Smooth muscle cell (in vitro differentiated cells): ENCODE data around the gene ERMAP. TPM values are rescaled to one million over a fixed set of nuclear protein-coding genes. Genes with fewer than 3 reads are reported as not detected.

Experiments used
- DNase-seq: peaks from one replicate; lab custom pipeline; 2025; ENCODE audit not compliant: unreplicated experiment; lab: John Stamatoyannopoulos, UW
- H2AFZ ChIP-seq: fragments of 200-600 bp; sonication (generic); 2 replicates; pipeline ENCODE4 v1.6.0; 2016; ENCODE audit warnings: antibody characterized with exemption, low read depth, mild to moderate bottlenecking
- H3F3A ChIP-seq: fragments of 200-600 bp; sonication (generic); 2 replicates; pipeline ENCODE4 v1.6.0; 2017; ENCODE audit warnings: antibody characterized with exemption, low read depth
- H3K27ac ChIP-seq: fragments of 200-600 bp; sonication (generic); 2 replicates; pipeline ENCODE4 v1.5.1; 2016; ENCODE audit warnings: low read depth, mild to moderate bottlenecking
- H3K27me3 ChIP-seq: fragments of 200-600 bp; sonication (generic); 2 replicates; pipeline ENCODE4 v1.6.1; 2016; ENCODE audit warnings: low read depth, mild to moderate bottlenecking
- H3K36me3 ChIP-seq: fragments of 200-600 bp; sonication (generic); 2 replicates; pipeline ENCODE4 v1.5.1; 2016; ENCODE audit warnings: low read depth
- H3K4me1 ChIP-seq: fragments of 200-600 bp; sonication (generic); 2 replicates; pipeline ENCODE4 v1.5.1; 2016; ENCODE audit warnings: low read depth
- H3K4me2 ChIP-seq: fragments of 200-600 bp; sonication (generic); 2 replicates; pipeline ENCODE4 v1.6.0; 2016; ENCODE audit warnings: mild to moderate bottlenecking
- H3K4me3 ChIP-seq: fragments of 200-600 bp; sonication (generic); 2 replicates; pipeline ENCODE4 v1.5.1; 2016; ENCODE audit warnings: mild to moderate bottlenecking
- H3K79me2 ChIP-seq: fragments of 200-600 bp; sonication (generic); 2 replicates; pipeline ENCODE4 v1.6.0; 2016; ENCODE audit warnings: low read depth, mild to moderate bottlenecking
- H3K9ac ChIP-seq: fragments of 200-600 bp; sonication (generic); 2 replicates; pipeline ENCODE4 v1.6.0; 2016; ENCODE audit warnings: low read depth
- H3K9me3 ChIP-seq: fragments of 200-600 bp; sonication (generic); replicated peaks from 2 replicates; pipeline ENCODE4 v1.5.1; 2016; ENCODE audit warnings: low read depth
- H4K20me1 ChIP-seq: fragments of 200-600 bp; sonication (generic); 2 replicates; pipeline ENCODE4 v1.6.0; 2016; ENCODE audit warnings: low read depth
- CTCF ChIP-seq: fragments of 200-600 bp; sonication (generic); IDR thresholded peaks from 2 replicates; pipeline ENCODE4 v1.5.1; 2017; ENCODE audit warnings: borderline replicate concordance, mild to moderate bottlenecking, antibody characterized with exemption; ENCODE audit not compliant: insufficient read depth, poor library complexity, severe bottlenecking
- WGBS: methylation state at CpG from one replicate; pipeline ENCODE4 v1.1.7; 2016; ENCODE audit warnings: low lambda C conversion rate; 5-methylcytosine and 5-hydroxymethylcytosine counted together
- polyA plus RNA-seq: library from polyadenylated mRNA; unstranded; fragments of >200 nt; fragmentation: Nextera tagmentation; extraction: Ambion mirVana; gene quantifications from 2 replicates; pipeline ENCODE4 v1.2.1, GENCODE V29; 2016
- total RNA-seq: library from RNA; depleted of rRNA; stranded (reverse); fragments of >200 nt; gene quantifications from 2 replicates; pipeline ENCODE4 v1.2.3, GENCODE V29; 2014

ERMAP gene
- total and polyA plus RNA-seq, 2 experiments from 2014 or later = 4.1 to 5.1 TPM

GRCh38 chr1:42844592-42845140, 27.7 kb downstream of the ERMAP start:
- Histone ChIP-seq H2AFZ (no peak overlapping the region), H3K4me2 (peak overlapping the region; percentile 96), H3F3A (no peaks in the 10 kb centered on the region), H3K9me3 (no peaks in the 10 kb centered on the region), H3K27me3 (no peaks in the 10 kb centered on the region), H3K36me3 (peaks cover 9% of the 10 kb centered on the region), H3K79me2 (peaks cover 14% of the 10 kb centered on the region), H3K9ac (no peak overlapping the region), H3K4me1 (peaks cover 14% of the 10 kb centered on the region), H3K27ac (no peak overlapping the region), H3K4me3 (no peak overlapping the region), H4K20me1 (no peaks in the 10 kb centered on the region)
- 93% methylated on average over 4 of the region's 4 CpGs for WGBS
- DNase-seq = no peak
- no peak for TF ChIP-seq CTCF

- no peak overlapping the region for H3K27ac ChIP-seq
Observed at GRCh38 chr1:42845193-42845592, 28.3 kb downstream of the ERMAP start.

GRCh38 chr1:42845866-42846256, 28.9 kb downstream of the ERMAP start:
- no peak for DNase-seq
- Histone ChIP-seq H2AFZ (peak overlapping the region; percentile 92), H3K9me3 (no peaks in the 10 kb centered on the region), H3K9ac (no peak overlapping the region), H3K27ac (no peak overlapping the region), H3F3A (no peaks in the 10 kb centered on the region), H3K4me3 (peak overlapping the region; percentile 81), H3K36me3 (peaks cover 16% of the 10 kb centered on the region), H3K27me3 (no peaks in the 10 kb centered on the region), H3K79me2 (peaks cover 14% of the 10 kb centered on the region), H3K4me1 (peaks cover 14% of the 10 kb centered on the region), H3K4me2 (peak overlapping the region; percentile 96), H4K20me1 (no peaks in the 10 kb centered on the region)
- TF ChIP-seq CTCF = no peak
- WGBS = 9% methylated on average over 10 of the region's 10 CpGs

More at GRCh38 chr1:42845193-42845592, 28.3 kb downstream of the ERMAP start:
- 87% methylated on average over 1 of the region's 1 CpG for WGBS
- Histone ChIP-seq H3K79me2 (peaks cover 14% of the 10 kb centered on the region), H3K27me3 (no peaks in the 10 kb centered on the region), H3K4me2 (peak overlapping the region; percentile 96), H4K20me1 (no peaks in the 10 kb centered on the region), H3K36me3 (peaks cover 10% of the 10 kb centered on the region), H3K4me3 (peak overlapping the region; percentile 81), H2AFZ (no peak overlapping the region), H3F3A (no peaks in the 10 kb centered on the region), H3K4me1 (peaks cover 14% of the 10 kb centered on the region), H3K9ac (no peak overlapping the region), H3K9me3 (no peaks in the 10 kb centered on the region)
- no peak for DNase-seq
- TF ChIP-seq CTCF = no peak
